ENCODE data around the gene SKOR1.

The SKOR1 gene

GRCh38 chr15:67879440-67880129 lies 54.3 kb downstream of the SKOR1 start:
- Histone ChIP-seq H3K4me3 (ENCODE audit: low read depth, low read length) (no peak overlapping the region), H3K9me3 (ENCODE audit: severe bottlenecking) (no peaks in the 10 kb centered on the region), H3K27me3 (ENCODE audit: insufficient read depth, low read depth, severe bottlenecking) (no peaks in the 10 kb centered on the region), H3K36me3 (no peaks in the 10 kb centered on the region), H3K27ac (no peak overlapping the region)
- TF ChIP-seq, protein P1, sequence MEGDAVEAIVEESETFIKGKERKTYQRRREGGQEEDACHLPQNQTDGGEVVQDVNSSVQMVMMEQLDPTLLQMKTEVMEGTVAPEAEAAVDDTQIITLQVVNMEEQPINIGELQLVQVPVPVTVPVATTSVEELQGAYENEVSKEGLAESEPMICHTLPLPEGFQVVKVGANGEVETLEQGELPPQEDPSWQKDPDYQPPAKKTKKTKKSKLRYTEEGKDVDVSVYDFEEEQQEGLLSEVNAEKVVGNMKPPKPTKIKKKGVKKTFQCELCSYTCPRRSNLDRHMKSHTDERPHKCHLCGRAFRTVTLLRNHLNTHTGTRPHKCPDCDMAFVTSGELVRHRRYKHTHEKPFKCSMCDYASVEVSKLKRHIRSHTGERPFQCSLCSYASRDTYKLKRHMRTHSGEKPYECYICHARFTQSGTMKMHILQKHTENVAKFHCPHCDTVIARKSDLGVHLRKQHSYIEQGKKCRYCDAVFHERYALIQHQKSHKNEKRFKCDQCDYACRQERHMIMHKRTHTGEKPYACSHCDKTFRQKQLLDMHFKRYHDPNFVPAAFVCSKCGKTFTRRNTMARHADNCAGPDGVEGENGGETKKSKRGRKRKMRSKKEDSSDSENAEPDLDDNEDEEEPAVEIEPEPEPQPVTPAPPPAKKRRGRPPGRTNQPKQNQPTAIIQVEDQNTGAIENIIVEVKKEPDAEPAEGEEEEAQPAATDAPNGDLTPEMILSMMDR (IDR thresholded peaks at IDR 0.05; ENCODE audit: low read depth, low read length): no peak
- no peak for DNase-seq

GRCh38 chr15:67880651-67881182 lies 55.4 kb downstream of the SKOR1 start:
- Histone ChIP-seq H3K27me3 (ENCODE audit: insufficient read depth, low read depth, severe bottlenecking) (no peaks in the 10 kb centered on the region), H3K36me3 (no peaks in the 10 kb centered on the region), H3K9me3 (ENCODE audit: severe bottlenecking) (no peaks in the 10 kb centered on the region), H3K4me3 (ENCODE audit: low read depth, low read length) (no peak overlapping the region), H3K27ac (no peak overlapping the region)
- no peak for DNase-seq
- TF ChIP-seq, protein P1 (IDR thresholded peaks at IDR 0.05; ENCODE audit: low read depth, low read length): no peak

DNA sequence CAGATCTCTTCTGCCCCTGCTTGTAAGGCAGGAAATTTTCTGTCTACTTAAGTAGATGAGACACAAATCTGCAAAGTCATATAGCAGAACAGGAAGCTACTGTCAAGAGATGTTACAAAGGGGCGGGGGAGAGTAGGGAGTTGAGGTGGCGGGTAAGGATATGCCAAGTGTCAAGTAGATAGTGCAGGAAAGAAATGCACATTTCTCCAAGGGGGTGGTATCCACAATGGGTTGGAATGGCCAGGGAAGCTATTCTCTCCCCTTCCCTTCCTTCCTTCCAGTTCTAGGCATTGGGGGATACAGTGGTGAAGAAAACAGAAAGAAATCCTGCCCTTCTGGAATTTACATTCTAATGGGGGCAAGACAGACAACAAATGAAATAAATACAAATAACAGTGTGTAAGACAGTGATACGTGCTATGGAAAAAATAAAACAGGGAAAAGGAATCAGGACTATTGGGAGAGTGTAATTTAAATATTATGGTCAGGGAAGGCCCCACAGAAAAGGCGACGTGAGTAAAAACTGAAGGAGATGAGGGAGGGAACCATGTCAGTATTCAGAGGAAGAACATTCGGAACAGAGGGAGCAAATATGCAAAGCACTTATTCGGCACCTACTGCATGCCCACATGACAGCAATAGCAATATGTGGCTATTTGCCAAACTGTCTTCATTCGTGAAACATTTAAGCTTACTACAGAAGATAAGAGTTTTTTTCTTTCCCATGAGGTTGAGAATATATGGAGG lies 57.4 kb downstream of the SKOR1 start:
- no peak overlapping the region for H3K4me3 ChIP-seq (ENCODE audit: low read depth, low read length)
- no peak for DNase-seq
- TF ChIP-seq, protein P1 (IDR thresholded peaks at IDR 0.05; ENCODE audit: low read depth, low read length): no peak
- no peak overlapping the region for H3K27ac ChIP-seq
- no peaks in the 10 kb centered on the region for H3K9me3 ChIP-seq (ENCODE audit: severe bottlenecking)
- H3K27me3 ChIP-seq (ENCODE audit: insufficient read depth, low read depth, severe bottlenecking): no peaks in the 10 kb centered on the region
- no peaks in the 10 kb centered on the region for H3K36me3 ChIP-seq

DNA sequence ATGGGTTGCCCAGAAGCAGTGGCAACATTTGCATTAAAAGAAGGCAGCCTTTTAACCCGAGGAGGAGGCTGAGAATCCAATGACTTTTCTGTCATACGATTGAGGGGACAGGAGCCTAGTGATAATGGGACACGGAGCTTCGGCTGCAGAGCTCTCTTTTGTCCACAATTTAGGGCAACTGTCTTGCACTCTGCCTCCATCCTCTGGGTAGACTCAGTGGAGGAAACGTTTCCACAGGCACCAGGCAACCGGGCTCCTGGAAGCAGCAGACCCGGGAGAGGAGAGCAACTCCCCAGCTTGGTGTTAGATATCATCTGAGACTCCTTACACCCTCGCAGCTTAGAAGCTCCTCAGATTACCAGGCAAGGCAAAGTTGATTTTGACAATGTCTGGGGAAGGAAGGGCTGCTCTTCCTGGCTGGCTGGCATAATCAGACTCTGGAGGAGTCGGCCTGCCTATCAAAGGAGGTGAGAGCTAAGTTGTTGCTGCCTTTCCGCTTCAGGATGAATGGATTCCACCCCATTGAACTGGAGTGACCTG lies 58.0 kb downstream of the SKOR1 start:
- H3K4me3 ChIP-seq (ENCODE audit: low read depth, low read length): no peak overlapping the region
- DNase-seq: no peak
- no peaks in the 10 kb centered on the region for H3K9me3 ChIP-seq (ENCODE audit: severe bottlenecking)
- TF ChIP-seq, protein P1 (IDR thresholded peaks at IDR 0.05; ENCODE audit: low read depth, low read length): no peak
- H3K27ac ChIP-seq: no peak overlapping the region
- no peaks in the 10 kb centered on the region for H3K27me3 ChIP-seq (ENCODE audit: insufficient read depth, low read depth, severe bottlenecking)
- H3K36me3 ChIP-seq: no peaks in the 10 kb centered on the region

DNA sequence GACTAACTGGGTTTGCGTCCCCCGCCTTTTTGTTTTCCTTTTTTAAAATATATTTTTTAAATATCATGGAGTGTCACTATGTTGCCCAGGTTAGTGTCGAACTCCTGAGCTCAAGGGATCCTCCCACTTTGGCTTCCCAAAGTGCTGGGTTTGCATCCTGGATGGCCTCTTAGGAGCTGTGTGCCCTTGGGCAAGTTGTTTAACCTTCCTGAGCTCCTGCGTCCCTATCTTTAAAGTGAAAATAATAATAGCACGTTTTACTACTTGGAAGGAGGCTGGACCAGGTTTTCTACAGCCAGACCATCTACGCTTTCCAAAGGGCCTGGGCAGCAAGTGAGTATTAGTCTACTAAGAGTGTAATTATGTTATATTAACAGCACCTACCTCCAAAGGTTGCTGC lies 58.7 kb downstream of the SKOR1 start:
- Histone ChIP-seq H3K36me3 (no peaks in the 10 kb centered on the region), H3K4me3 (ENCODE audit: low read depth, low read length) (no peak overlapping the region), H3K9me3 (ENCODE audit: severe bottlenecking) (no peaks in the 10 kb centered on the region), H3K27ac (no peak overlapping the region), H3K27me3 (ENCODE audit: insufficient read depth, low read depth, severe bottlenecking) (no peaks in the 10 kb centered on the region)
- DNase-seq: no peak
- TF ChIP-seq, protein P1 (IDR thresholded peaks at IDR 0.05; ENCODE audit: low read depth, low read length): no peak
